Measurements from ENCODE around the gene KDM5C. TPM values are rescaled to one million over a fixed set of nuclear protein-coding genes. Genes with fewer than 3 reads are reported as not detected.

Gene KDM5C
- total and polyA plus RNA-seq, 2 experiments from 2014 or later, result 83.0 to 185 TPM

DNA sequence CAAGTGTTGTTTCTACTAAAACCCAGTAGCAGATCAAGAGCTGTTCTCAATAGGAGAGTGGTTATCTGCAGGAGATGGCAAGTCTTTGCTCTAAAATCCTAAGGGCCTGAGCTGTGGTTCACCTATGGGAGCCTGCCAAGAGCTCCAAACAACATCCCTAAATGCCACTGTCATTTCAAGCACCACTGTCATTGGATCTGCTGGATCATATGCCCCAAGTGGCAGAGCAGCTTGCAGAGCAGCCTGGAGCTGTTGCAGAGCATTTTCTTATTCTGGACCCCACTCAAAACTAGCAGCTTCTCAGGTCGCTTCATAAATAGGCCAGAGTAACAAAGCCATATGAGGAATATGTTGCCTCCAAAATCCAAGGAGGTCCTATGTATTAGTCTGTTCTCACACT lies 71.4 kb downstream of the KDM5C start:
- no peak overlapping the region for H3K27ac ChIP-seq
- TF ChIP-seq, protein P1, sequence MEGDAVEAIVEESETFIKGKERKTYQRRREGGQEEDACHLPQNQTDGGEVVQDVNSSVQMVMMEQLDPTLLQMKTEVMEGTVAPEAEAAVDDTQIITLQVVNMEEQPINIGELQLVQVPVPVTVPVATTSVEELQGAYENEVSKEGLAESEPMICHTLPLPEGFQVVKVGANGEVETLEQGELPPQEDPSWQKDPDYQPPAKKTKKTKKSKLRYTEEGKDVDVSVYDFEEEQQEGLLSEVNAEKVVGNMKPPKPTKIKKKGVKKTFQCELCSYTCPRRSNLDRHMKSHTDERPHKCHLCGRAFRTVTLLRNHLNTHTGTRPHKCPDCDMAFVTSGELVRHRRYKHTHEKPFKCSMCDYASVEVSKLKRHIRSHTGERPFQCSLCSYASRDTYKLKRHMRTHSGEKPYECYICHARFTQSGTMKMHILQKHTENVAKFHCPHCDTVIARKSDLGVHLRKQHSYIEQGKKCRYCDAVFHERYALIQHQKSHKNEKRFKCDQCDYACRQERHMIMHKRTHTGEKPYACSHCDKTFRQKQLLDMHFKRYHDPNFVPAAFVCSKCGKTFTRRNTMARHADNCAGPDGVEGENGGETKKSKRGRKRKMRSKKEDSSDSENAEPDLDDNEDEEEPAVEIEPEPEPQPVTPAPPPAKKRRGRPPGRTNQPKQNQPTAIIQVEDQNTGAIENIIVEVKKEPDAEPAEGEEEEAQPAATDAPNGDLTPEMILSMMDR (IDR thresholded peaks at IDR 0.05; ENCODE audit: low read depth, low read length), result no peak

More for the DNA sequence above, 71.4 kb downstream of the KDM5C start:
- no peaks in the 10 kb centered on the region for H3K4me1 ChIP-seq (ENCODE audit: low read depth)
- H3K9me3 ChIP-seq (ENCODE audit: low read depth), result no peaks in the 10 kb centered on the region
- H3K4me3 ChIP-seq, result no peak overlapping the region
- no peaks in the 10 kb centered on the region for H3K27me3 ChIP-seq
- no peak for DNase-seq (ENCODE audit: low read depth in 1 of 2, low spot score in 1 of 2)
- H3K36me3 ChIP-seq, result no peaks in the 10 kb centered on the region

Other genes starting within 250 kb of the KDM5C start
- gene GPR173, start 176.4 kb downstream of the KDM5C start, total RNA-seq, result 4.8 and 12.6 TPM in 2 replicates
- 3.6 and 3.8 TPM in 2 replicates for gene GPR173, start 176.4 kb downstream of the KDM5C start, polyA plus RNA-seq
- 33.4 and 36.8 TPM in 2 replicates for gene TSPYL2, start 142.8 kb downstream of the KDM5C start, total RNA-seq
- gene TSPYL2, start 142.8 kb downstream of the KDM5C start, polyA plus RNA-seq, result 36.1 and 50.8 TPM in 2 replicates
- gene KANTR, start 131.1 kb downstream of the KDM5C start, total RNA-seq, result 5.8 and 17.0 TPM in 2 replicates
- gene KANTR, start 131.1 kb downstream of the KDM5C start, polyA plus RNA-seq, result 9.8 and 10.5 TPM in 2 replicates
- 35.3 and 37.0 TPM in 2 replicates for gene IQSEC2, start 56.4 kb upstream of the KDM5C start, total RNA-seq
- gene IQSEC2, start 56.4 kb upstream of the KDM5C start, polyA plus RNA-seq, result 14.3 and 23.3 TPM in 2 replicates
- gene SMC1A, start 197.4 kb upstream of the KDM5C start, total RNA-seq, result 46.1 and 48.3 TPM in 2 replicates
- 59.0 and 59.5 TPM in 2 replicates for gene SMC1A, start 197.4 kb upstream of the KDM5C start, polyA plus RNA-seq
- 2.7 and 3.0 TPM in 2 replicates for gene RIBC1, start 197.7 kb upstream of the KDM5C start, total RNA-seq
- gene RIBC1, start 197.7 kb upstream of the KDM5C start, polyA plus RNA-seq, result 1.6 and 4.0 TPM in 2 replicates
- 78.4 and 183 TPM in 2 replicates for gene HSD17B10, start 209.2 kb upstream of the KDM5C start, total RNA-seq
- 133 and 249 TPM in 2 replicates for gene HSD17B10, start 209.2 kb upstream of the KDM5C start, polyA plus RNA-seq

Data from cardiac muscle cell (in vitro differentiated cells and primary cell).